Brain microvascular endothelial cell (primary cell): ENCODE data around the gene FUT2.
"Not testable (repeated sequence)": the region's sequence is repeated elsewhere in the genome, so short reads cannot be mapped to it uniquely, and the experiment has no call there.

Source experiments
- DNase-seq: peaks from one replicate; pipeline ENCODE4 v3.0.0-alpha.2; 2020
- H3K27ac ChIP-seq: fragments of 250-450 bp; sonication (Bioruptor Pico); 2 replicates; pipeline ENCODE4 v1.5.1; 2020; ENCODE audit warnings: mild to moderate bottlenecking, moderate library complexity
- H3K27me3 ChIP-seq: fragments of 250-450 bp; sonication (Bioruptor Pico); replicated peaks from 2 replicates; pipeline ENCODE4 v1.5.1; 2020; ENCODE audit warnings: mild to moderate bottlenecking
- H3K36me3 ChIP-seq: fragments of 250-450 bp; sonication (Bioruptor Pico); replicated peaks from 2 replicates; pipeline ENCODE4 v1.5.1; 2020; ENCODE audit warnings: mild to moderate bottlenecking
- H3K4me3 ChIP-seq: 2 replicates; pipeline ENCODE4 v1.5.1; 2011; ENCODE audit warnings: low read depth, mild to moderate bottlenecking, control low read depth, low read length, moderate library complexity
- in situ Hi-C: cut with HindIII; loops from 2 replicates; pipeline ENCODE4 v1.10.0; 2017; ENCODE audit warnings: low sequenced_read_pairs, low pct_ligation_motif_present
- TF ChIP-seq, protein P1 (sequence below): IDR thresholded peaks from 2 replicates; pipeline ENCODE4 v1.5.1; 2011; ENCODE audit warnings: low read depth, mild to moderate bottlenecking, moderate library complexity, low read length, control low read depth, inconsistent platforms; ENCODE audit errors: missing control alignments

Gene FUT2

GRCh38 chr19:48686088-48686487 lies 9.7 kb upstream of the FUT2 start:
- in situ Hi-C loops: no loop called here

GRCh38 chr19:48686637-48687036 lies 9.1 kb upstream of the FUT2 start:
- H3K36me3 ChIP-seq, in situ Hi-C loops, H3K27me3 ChIP-seq, H3K4me3 ChIP-seq, H3K27ac ChIP-seq, DNase-seq: not testable (repeated sequence)

More at GRCh38 chr19:48686088-48686487, 9.7 kb upstream of the FUT2 start:
- Histone ChIP-seq H3K27ac (no peak overlapping the region), H3K27me3 (no peaks in the 10 kb centered on the region), H3K36me3 (no peaks in the 10 kb centered on the region), H3K4me3 (no peak overlapping the region)
- TF ChIP-seq, protein P1, sequence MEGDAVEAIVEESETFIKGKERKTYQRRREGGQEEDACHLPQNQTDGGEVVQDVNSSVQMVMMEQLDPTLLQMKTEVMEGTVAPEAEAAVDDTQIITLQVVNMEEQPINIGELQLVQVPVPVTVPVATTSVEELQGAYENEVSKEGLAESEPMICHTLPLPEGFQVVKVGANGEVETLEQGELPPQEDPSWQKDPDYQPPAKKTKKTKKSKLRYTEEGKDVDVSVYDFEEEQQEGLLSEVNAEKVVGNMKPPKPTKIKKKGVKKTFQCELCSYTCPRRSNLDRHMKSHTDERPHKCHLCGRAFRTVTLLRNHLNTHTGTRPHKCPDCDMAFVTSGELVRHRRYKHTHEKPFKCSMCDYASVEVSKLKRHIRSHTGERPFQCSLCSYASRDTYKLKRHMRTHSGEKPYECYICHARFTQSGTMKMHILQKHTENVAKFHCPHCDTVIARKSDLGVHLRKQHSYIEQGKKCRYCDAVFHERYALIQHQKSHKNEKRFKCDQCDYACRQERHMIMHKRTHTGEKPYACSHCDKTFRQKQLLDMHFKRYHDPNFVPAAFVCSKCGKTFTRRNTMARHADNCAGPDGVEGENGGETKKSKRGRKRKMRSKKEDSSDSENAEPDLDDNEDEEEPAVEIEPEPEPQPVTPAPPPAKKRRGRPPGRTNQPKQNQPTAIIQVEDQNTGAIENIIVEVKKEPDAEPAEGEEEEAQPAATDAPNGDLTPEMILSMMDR: no peak
- no peak for DNase-seq

GRCh38 chr19:48687776-48688175 lies 8.0 kb upstream of the FUT2 start:
- no peak overlapping the region for H3K4me3 ChIP-seq
- no peaks in the 10 kb centered on the region for H3K36me3 ChIP-seq
- no peak overlapping the region for H3K27ac ChIP-seq
- in situ Hi-C loops: no loop called here
- TF ChIP-seq, protein P1: no peak
- no peaks in the 10 kb centered on the region for H3K27me3 ChIP-seq
- no peak for DNase-seq

DNA sequence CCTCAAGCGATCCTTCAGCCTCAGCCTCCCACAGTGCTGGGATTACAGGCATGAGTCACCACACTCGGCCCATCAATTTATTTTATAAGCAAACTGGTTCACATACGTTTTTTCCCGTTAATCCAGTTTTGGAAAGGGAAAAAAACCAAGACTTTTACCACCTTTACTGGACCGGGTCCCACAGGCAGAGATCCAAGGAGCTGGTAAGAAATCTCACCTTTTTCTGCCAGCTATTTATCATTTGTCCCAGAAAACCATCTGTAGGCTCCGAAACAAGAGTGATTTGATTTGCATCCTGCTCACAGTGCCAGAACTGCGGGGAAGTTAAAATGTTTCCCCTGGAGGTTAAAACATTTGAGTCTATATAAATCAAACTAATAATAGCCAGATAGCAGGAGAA lies 6.3 kb upstream of the FUT2 start:
- in situ Hi-C loops: no loop called here
- no peak overlapping the region for H3K4me3 ChIP-seq
- TF ChIP-seq, protein P1: no peak
- no peaks in the 10 kb centered on the region for H3K36me3 ChIP-seq
- no peaks in the 10 kb centered on the region for H3K27me3 ChIP-seq
- no peak overlapping the region for H3K27ac ChIP-seq
- no peak for DNase-seq

GRCh38 chr19:48693629-48694028 lies 2.1 kb upstream of the FUT2 start:
- H3K36me3 ChIP-seq, H3K27ac ChIP-seq, H3K27me3 ChIP-seq, H3K4me3 ChIP-seq, in situ Hi-C loops, DNase-seq: not testable (repeated sequence)

- TF ChIP-seq, protein P1: no peak
- H3K4me3 ChIP-seq: no peak overlapping the region
- H3K27me3 ChIP-seq: no peaks in the 10 kb centered on the region
- DNase-seq: no peak
- H3K36me3 ChIP-seq: no peaks in the 10 kb centered on the region
- no peak overlapping the region for H3K27ac ChIP-seq
- in situ Hi-C loops: no loop called here
Measured at GRCh38 chr19:48696353-48697010, 711 bp downstream of the FUT2 start.

- no peaks in the 10 kb centered on the region for H3K27me3 ChIP-seq
- TF ChIP-seq, protein P1: no peak
- peak; percentile 53 for DNase-seq
- H3K27ac ChIP-seq: no peak overlapping the region
- in situ Hi-C loops: no loop called here
- no peaks in the 10 kb centered on the region for H3K36me3 ChIP-seq
- H3K4me3 ChIP-seq: no peak overlapping the region
Measured at GRCh38 chr19:48698046-48698445, 2.3 kb downstream of the FUT2 start.
